GM23338 (cell line): ENCODE data around the gene TMEM62. TPM values are rescaled to one million over a fixed set of nuclear protein-coding genes. Genes with fewer than 3 reads are reported as not detected.

Experiments used
- ATAC-seq: fragments of 200-7000 bp; cut with Tn5 transposase; 3 replicates; pipeline ENCODE4 v1.9.1; 2020
- DNase-seq: peaks from one replicate; pipeline ENCODE4 v3.0.0-alpha.2; 2015; ENCODE audit warnings: low spot score
- H2AFZ ChIP-seq: fragments of 200-600 bp; sonication (generic); 2 replicates; pipeline ENCODE4 v1.8.0; 2016; ENCODE audit warnings: antibody characterized with exemption, mild to moderate bottlenecking, moderate library complexity
- H3F3A ChIP-seq: fragments of 200-600 bp; sonication (generic); replicated peaks from 2 replicates; pipeline ENCODE4 v1.8.0; 2017; ENCODE audit warnings: antibody characterized with exemption, mixed run types, low read depth
- H3K27ac ChIP-seq: fragments of 200-600 bp; sonication (generic); 2 replicates; pipeline ENCODE4 v1.6.1; 2016; ENCODE audit warnings: low read depth
- H3K27me3 ChIP-seq: fragments of 200-600 bp; sonication (generic); 2 replicates; pipeline ENCODE4 v1.8.0; 2016; ENCODE audit warnings: mild to moderate bottlenecking, mixed run types, moderate library complexity; ENCODE audit not compliant: insufficient read depth
- H3K36me3 ChIP-seq: fragments of 200-600 bp; sonication (generic); 2 replicates; pipeline ENCODE4 v1.8.0; 2016; ENCODE audit warnings: mild to moderate bottlenecking; ENCODE audit not compliant: insufficient read depth
- H3K4me1 ChIP-seq: fragments of 200-600 bp; sonication (generic); 2 replicates; pipeline ENCODE4 v1.8.0; 2016; ENCODE audit warnings: mild to moderate bottlenecking, moderate library complexity; ENCODE audit not compliant: insufficient read depth
- H3K4me2 ChIP-seq: fragments of 200-600 bp; sonication (generic); 2 replicates; pipeline ENCODE4 v1.7.1; 2017; ENCODE audit warnings: mixed run types
- H3K4me3 ChIP-seq: fragments of 200-600 bp; sonication (generic); 2 replicates; pipeline ENCODE4 v1.6.1; 2016; ENCODE audit warnings: mixed run types
- H3K79me2 ChIP-seq: fragments of 200-600 bp; sonication (generic); replicated peaks from 2 replicates; pipeline ENCODE4 v1.8.0; 2017; ENCODE audit warnings: mild to moderate bottlenecking; ENCODE audit not compliant: insufficient read depth
- H3K9me2 ChIP-seq: fragments of 200-600 bp; sonication (generic); 2 replicates; pipeline ENCODE4 v1.8.0; 2017; ENCODE audit not compliant: insufficient read depth
- H4K20me1 ChIP-seq: fragments of 200-600 bp; sonication (generic); replicated peaks from 2 replicates; pipeline ENCODE4 v1.8.0; 2017; ENCODE audit warnings: mild to moderate bottlenecking; ENCODE audit not compliant: insufficient read depth
- H3K27ac Mint-ChIP-seq: 2 replicates; pipeline ENCODE4 v1.8.0; 2020; ENCODE audit warnings: inconsistent platforms, mild to moderate bottlenecking, moderate library complexity, mixed read lengths
- H3K27me3 Mint-ChIP-seq: 3 replicates; pipeline ENCODE4 v1.8.0; 2022; ENCODE audit warnings: low read depth, mild to moderate bottlenecking, moderate library complexity, mixed read lengths, inconsistent platforms; ENCODE audit not compliant: insufficient read depth, poor library complexity
- H3K36me3 Mint-ChIP-seq: 3 replicates; pipeline ENCODE4 v1.8.0; 2021; ENCODE audit warnings: low read depth, mild to moderate bottlenecking, inconsistent platforms, moderate library complexity, mixed read lengths
- H3K4me1 Mint-ChIP-seq: 3 replicates; pipeline ENCODE4 v1.8.0; 2020; ENCODE audit warnings: mild to moderate bottlenecking, inconsistent platforms, mixed read lengths
- H3K4me3 Mint-ChIP-seq: 3 replicates; pipeline ENCODE4 v1.8.0; 2021; ENCODE audit warnings: moderate library complexity, mild to moderate bottlenecking, inconsistent platforms, mixed read lengths
- H3K9me3 Mint-ChIP-seq: 3 replicates; pipeline ENCODE4 v1.8.0; 2020; ENCODE audit warnings: moderate library complexity, mild to moderate bottlenecking, inconsistent platforms, mixed read lengths
- CREB1 ChIP-seq: fragments of 250-450 bp; sonication (Bioruptor Pico); IDR thresholded peaks from 2 replicates; pipeline ENCODE4 v1.5.0; 2020; ENCODE audit warnings: low read depth, mild to moderate bottlenecking, moderate library complexity
- EZH2 ChIP-seq: fragments of 200-600 bp; sonication (generic); IDR thresholded peaks from one replicate; pipeline ENCODE4 v1.8.0; 2017; ENCODE audit warnings: antibody characterized with exemption, mild to moderate bottlenecking, low read depth; ENCODE audit not compliant: unreplicated experiment
- JUNB ChIP-seq: IDR thresholded peaks from one replicate; pipeline ENCODE4 v1.6.1; 2016; ENCODE audit warnings: antibody characterized with exemption; ENCODE audit not compliant: unreplicated experiment
- NANOG ChIP-seq: IDR thresholded peaks from 2 replicates; pipeline ENCODE4 v1.6.1; 2016; ENCODE audit warnings: antibody characterized with exemption, borderline replicate concordance
- POLR2AphosphoS5 ChIP-seq: IDR thresholded peaks from 2 replicates; pipeline ENCODE4 v1.6.1; 2016; ENCODE audit warnings: antibody characterized with exemption, low read depth
- STAT1 ChIP-seq: IDR thresholded peaks from one replicate; pipeline ENCODE4 v1.6.1; 2016; ENCODE audit warnings: antibody characterized with exemption; ENCODE audit not compliant: unreplicated experiment
- ZNF114 ChIP-seq: fragments of 250-450 bp; sonication (Bioruptor Pico); IDR thresholded peaks from 2 replicates; pipeline ENCODE4 v1.5.0; 2020; ENCODE audit warnings: mild to moderate bottlenecking, moderate library complexity
- ZNF331 ChIP-seq: fragments of 250-450 bp; sonication (Bioruptor Pico); IDR thresholded peaks from 2 replicates; pipeline ENCODE4 v1.5.0; 2020; ENCODE audit warnings: low read depth, mild to moderate bottlenecking, moderate library complexity
- polyA plus RNA-seq: library from polyadenylated mRNA; unstranded; fragments of >200 nt; fragmentation: Nextera tagmentation; extraction: Ambion mirVana; gene quantifications from 2 replicates; pipeline ENCODE4 v1.2.1, GENCODE V29; 2016
- total RNA-seq: library from RNA; depleted of rRNA; stranded (reverse); fragments of >200 nt; shearing (Covaris generic); gene quantifications from 2 replicates; pipeline ENCODE4 v1.2.3, GENCODE V29; 2014
- TF ChIP-seq, protein P1 (sequence below): IDR thresholded peaks from one replicate; pipeline ENCODE4 v1.6.1; 2018; ENCODE audit warnings: antibody characterized with exemption; ENCODE audit not compliant: unreplicated experiment
- TF ChIP-seq, protein P2 (sequence below): fragments of 250-450 bp; sonication (Bioruptor Pico); IDR thresholded peaks from 2 replicates; pipeline ENCODE4 v1.5.0; 2020; ENCODE audit warnings: mild to moderate bottlenecking, moderate library complexity
- TF ChIP-seq, protein P3 (sequence below): IDR thresholded peaks from 2 replicates; pipeline ENCODE4 v1.6.1; 2016; ENCODE audit warnings: antibody characterized with exemption
- TF ChIP-seq, protein P4 (sequence below), 2 experiments: fragments of 200-600 bp in 1 of 2; sonication (generic) in 1 of 2; conservative IDR thresholded peaks; 2 replicates each; pipeline versions ENCODE4 v1.5.1 to v1.6.1; 2016 to 2017; ENCODE audit warnings: antibody characterized with exemption in 2 of 2, low read depth in 2 of 2, mild to moderate bottlenecking in 2 of 2, moderate library complexity in 1 of 2

The TMEM62 gene
- total and polyA plus RNA-seq, 2 experiments from 2014 or later = 3.4 to 14.3 TPM

DNA sequence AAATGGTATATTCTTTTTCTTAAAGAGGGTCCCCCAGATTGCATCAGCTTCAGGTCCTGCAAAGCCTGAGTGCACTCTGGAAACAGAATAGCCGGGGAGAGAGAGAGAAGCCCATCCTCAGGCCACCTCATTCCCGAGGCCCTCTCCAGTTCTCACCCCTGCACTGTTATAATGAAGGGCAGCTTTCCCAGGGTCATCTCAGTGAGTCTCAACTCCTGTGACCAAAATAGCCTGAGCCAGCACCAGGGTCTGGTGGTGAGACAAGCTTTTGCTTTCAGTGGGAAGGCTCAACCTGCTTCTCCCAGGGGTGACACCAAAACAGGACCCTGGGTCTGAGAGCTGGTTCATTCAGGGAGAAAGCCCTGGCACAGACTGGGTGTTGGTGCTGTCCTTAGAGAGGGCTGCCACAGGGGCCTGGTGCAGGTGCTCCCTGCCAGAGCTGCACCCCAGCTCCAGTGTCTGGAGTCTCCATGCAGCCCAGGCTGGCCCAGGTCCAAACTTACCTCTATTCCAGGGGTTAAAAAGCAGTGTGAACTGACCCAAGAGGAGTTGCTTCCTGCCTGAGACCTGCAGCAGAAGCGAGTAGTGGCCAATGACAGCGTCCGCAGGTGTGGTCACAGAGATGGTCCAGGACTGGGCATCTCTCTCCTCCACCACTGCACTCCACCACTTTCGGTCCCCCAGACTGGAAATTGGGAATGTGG is 81.4 kb downstream of the TMEM62 start:
- Histone ChIP-seq H3K4me2 (no peak overlapping the region), H3K4me1 (no peaks in the 10 kb centered on the region), H3K9me2 (no peaks in the 10 kb centered on the region), H3K79me2 (no peaks in the 10 kb centered on the region), H3K27me3 (no peaks in the 10 kb centered on the region), H3K36me3 (no peaks in the 10 kb centered on the region), H3K4me3 (no peak overlapping the region), H3F3A (no peaks in the 10 kb centered on the region), H4K20me1 (no peaks in the 10 kb centered on the region), H3K27ac (no peak overlapping the region), H2AFZ (peak overlapping the region; percentile 96; the same call in 1 of the 2 replicates)
- ATAC-seq = no peak
- Mint-ChIP-seq H3K4me1 (peaks cover 13% of the 10 kb centered on the region), H3K9me3 (no peaks in the 10 kb centered on the region), H3K36me3 (no peaks in the 10 kb centered on the region), H3K4me3 (no peak overlapping the region), H3K27me3 (peaks cover 6% of the 10 kb centered on the region), H3K27ac (no peak overlapping the region)
- DNase-seq = no peak
- TF ChIP-seq STAT1 (no peak), JUNB (no peak), POLR2AphosphoS5 (no peak), ZNF114 (CRISPR knock-in tag) (no peak), NANOG (no peak), ZNF331 (no peak), EZH2 (no peak), CREB1 (CRISPR knock-in tag) (no peak)
- TF ChIP-seq, protein P1, sequence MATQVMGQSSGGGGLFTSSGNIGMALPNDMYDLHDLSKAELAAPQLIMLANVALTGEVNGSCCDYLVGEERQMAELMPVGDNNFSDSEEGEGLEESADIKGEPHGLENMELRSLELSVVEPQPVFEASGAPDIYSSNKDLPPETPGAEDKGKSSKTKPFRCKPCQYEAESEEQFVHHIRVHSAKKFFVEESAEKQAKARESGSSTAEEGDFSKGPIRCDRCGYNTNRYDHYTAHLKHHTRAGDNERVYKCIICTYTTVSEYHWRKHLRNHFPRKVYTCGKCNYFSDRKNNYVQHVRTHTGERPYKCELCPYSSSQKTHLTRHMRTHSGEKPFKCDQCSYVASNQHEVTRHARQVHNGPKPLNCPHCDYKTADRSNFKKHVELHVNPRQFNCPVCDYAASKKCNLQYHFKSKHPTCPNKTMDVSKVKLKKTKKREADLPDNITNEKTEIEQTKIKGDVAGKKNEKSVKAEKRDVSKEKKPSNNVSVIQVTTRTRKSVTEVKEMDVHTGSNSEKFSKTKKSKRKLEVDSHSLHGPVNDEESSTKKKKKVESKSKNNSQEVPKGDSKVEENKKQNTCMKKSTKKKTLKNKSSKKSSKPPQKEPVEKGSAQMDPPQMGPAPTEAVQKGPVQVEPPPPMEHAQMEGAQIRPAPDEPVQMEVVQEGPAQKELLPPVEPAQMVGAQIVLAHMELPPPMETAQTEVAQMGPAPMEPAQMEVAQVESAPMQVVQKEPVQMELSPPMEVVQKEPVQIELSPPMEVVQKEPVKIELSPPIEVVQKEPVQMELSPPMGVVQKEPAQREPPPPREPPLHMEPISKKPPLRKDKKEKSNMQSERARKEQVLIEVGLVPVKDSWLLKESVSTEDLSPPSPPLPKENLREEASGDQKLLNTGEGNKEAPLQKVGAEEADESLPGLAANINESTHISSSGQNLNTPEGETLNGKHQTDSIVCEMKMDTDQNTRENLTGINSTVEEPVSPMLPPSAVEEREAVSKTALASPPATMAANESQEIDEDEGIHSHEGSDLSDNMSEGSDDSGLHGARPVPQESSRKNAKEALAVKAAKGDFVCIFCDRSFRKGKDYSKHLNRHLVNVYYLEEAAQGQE = no peak
- TF ChIP-seq, protein P2, sequence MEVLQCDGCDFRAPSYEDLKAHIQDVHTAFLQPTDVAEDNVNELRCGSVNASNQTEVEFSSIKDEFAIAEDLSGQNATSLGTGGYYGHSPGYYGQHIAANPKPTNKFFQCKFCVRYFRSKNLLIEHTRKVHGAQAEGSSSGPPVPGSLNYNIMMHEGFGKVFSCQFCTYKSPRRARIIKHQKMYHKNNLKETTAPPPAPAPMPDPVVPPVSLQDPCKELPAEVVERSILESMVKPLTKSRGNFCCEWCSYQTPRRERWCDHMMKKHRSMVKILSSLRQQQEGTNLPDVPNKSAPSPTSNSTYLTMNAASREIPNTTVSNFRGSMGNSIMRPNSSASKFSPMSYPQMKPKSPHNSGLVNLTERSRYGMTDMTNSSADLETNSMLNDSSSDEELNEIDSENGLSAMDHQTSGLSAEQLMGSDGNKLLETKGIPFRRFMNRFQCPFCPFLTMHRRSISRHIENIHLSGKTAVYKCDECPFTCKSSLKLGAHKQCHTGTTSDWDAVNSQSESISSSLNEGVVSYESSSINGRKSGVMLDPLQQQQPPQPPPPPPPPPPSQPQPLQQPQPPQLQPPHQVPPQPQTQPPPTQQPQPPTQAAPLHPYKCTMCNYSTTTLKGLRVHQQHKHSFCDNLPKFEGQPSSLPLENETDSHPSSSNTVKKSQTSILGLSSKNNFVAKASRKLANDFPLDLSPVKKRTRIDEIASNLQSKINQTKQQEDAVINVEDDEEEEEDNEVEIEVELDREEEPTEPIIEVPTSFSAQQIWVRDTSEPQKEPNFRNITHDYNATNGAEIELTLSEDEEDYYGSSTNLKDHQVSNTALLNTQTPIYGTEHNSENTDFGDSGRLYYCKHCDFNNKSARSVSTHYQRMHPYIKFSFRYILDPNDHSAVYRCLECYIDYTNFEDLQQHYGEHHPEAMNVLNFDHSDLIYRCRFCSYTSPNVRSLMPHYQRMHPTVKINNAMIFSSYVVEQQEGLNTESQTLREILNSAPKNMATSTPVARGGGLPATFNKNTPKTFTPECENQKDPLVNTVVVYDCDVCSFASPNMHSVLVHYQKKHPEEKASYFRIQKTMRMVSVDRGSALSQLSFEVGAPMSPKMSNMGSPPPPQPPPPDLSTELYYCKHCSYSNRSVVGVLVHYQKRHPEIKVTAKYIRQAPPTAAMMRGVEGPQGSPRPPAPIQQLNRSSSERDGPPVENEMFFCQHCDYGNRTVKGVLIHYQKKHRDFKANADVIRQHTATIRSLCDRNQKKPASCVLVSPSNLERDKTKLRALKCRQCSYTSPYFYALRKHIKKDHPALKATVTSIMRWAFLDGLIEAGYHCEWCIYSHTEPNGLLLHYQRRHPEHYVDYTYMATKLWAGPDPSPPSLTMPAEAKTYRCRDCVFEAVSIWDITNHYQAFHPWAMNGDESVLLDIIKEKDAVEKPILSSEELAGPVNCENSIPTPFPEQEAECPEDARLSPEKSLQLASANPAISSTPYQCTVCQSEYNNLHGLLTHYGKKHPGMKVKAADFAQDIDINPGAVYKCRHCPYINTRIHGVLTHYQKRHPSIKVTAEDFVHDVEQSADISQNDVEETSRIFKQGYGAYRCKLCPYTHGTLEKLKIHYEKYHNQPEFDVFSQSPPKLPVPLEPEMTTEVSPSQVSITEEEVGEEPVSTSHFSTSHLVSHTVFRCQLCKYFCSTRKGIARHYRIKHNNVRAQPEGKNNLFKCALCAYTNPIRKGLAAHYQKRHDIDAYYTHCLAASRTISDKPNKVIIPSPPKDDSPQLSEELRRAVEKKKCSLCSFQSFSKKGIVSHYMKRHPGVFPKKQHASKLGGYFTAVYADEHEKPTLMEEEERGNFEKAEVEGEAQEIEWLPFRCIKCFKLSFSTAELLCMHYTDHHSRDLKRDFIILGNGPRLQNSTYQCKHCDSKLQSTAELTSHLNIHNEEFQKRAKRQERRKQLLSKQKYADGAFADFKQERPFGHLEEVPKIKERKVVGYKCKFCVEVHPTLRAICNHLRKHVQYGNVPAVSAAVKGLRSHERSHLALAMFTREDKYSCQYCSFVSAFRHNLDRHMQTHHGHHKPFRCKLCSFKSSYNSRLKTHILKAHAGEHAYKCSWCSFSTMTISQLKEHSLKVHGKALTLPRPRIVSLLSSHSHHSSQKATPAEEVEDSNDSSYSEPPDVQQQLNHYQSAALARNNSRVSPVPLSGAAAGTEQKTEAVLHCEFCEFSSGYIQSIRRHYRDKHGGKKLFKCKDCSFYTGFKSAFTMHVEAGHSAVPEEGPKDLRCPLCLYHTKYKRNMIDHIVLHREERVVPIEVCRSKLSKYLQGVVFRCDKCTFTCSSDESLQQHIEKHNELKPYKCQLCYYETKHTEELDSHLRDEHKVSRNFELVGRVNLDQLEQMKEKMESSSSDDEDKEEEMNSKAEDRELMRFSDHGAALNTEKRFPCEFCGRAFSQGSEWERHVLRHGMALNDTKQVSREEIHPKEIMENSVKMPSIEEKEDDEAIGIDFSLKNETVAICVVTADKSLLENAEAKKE (CRISPR knock-in tag) = no peak
- TF ChIP-seq, protein P3, sequence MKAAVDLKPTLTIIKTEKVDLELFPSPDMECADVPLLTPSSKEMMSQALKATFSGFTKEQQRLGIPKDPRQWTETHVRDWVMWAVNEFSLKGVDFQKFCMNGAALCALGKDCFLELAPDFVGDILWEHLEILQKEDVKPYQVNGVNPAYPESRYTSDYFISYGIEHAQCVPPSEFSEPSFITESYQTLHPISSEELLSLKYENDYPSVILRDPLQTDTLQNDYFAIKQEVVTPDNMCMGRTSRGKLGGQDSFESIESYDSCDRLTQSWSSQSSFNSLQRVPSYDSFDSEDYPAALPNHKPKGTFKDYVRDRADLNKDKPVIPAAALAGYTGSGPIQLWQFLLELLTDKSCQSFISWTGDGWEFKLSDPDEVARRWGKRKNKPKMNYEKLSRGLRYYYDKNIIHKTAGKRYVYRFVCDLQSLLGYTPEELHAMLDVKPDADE = no peak
- TF ChIP-seq, protein P4, sequence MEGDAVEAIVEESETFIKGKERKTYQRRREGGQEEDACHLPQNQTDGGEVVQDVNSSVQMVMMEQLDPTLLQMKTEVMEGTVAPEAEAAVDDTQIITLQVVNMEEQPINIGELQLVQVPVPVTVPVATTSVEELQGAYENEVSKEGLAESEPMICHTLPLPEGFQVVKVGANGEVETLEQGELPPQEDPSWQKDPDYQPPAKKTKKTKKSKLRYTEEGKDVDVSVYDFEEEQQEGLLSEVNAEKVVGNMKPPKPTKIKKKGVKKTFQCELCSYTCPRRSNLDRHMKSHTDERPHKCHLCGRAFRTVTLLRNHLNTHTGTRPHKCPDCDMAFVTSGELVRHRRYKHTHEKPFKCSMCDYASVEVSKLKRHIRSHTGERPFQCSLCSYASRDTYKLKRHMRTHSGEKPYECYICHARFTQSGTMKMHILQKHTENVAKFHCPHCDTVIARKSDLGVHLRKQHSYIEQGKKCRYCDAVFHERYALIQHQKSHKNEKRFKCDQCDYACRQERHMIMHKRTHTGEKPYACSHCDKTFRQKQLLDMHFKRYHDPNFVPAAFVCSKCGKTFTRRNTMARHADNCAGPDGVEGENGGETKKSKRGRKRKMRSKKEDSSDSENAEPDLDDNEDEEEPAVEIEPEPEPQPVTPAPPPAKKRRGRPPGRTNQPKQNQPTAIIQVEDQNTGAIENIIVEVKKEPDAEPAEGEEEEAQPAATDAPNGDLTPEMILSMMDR (conservative IDR thresholded peaks at IDR 0.05; ENCODE audit: low read depth in 2 of 2) = no peak
